Tibial artery (tissue), 4 donors: Measurements from ENCODE around the gene COL24A1.

Experiments
- DNase-seq, 2 donors: peaks; one replicate each; pipeline ENCODE4 v3.0.0-alpha.2; 2019
- H3K27ac ChIP-seq, 2 donors: fragments of 200-600 bp; sonication (generic) in 1 of 2; 1 replicate in 1 of 2; 2 replicates in 1 of 2; pipeline ENCODE4 v1.5.1; 2018 to 2019; ENCODE audit warnings: mild to moderate bottlenecking in 1 of 2
- H3K27me3 ChIP-seq, 2 donors: fragments of 200-600 bp; sonication (generic) in 1 of 2; one replicate each; pipeline versions ENCODE4 v1.5.1 to v1.6.0; 2016 to 2019
- H3K36me3 ChIP-seq, 3 donors: fragments of 200-600 bp; sonication (generic) in 2 of 3; one replicate each; pipeline ENCODE4 v1.5.1; 2016 to 2019; ENCODE audit warnings: mild to moderate bottlenecking in 2 of 3
- H3K4me1 ChIP-seq, 4 donors: fragments of 200-600 bp; sonication (generic) in 2 of 4; 1 replicate in 3 of 4; 2 replicates in 1 of 4; pipeline ENCODE4 v1.5.1; 2016 to 2019
- H3K4me3 ChIP-seq, 2 donors: fragments of 200-600 bp; sonication (generic) in 1 of 2; 1 replicate in 1 of 2; 2 replicates in 1 of 2; pipeline ENCODE4 v1.5.1; 2018 to 2019; ENCODE audit warnings: mild to moderate bottlenecking in 2 of 2
- H3K9me3 ChIP-seq, 3 donors: fragments of 200-600 bp; sonication (generic) in 1 of 3; one replicate each; pipeline ENCODE4 v1.5.1; 2016 to 2019
- intact Hi-C: fragments of 100-400 bp; cut with DNase I; formaldehyde crosslinking; loops from one replicate; pipeline ENCODE4 v1.15.0; 2023; ENCODE audit warnings: low total_unique reads
- TF ChIP-seq, protein P1 (sequence below), 2 experiments: fragments of 200-600 bp in 1 of 2; fragments of 450-650 bp in 1 of 2; IDR thresholded peaks; one replicate each; pipeline ENCODE4 v1.5.1; 2017 to 2019; ENCODE audit warnings: antibody characterized with exemption in 2 of 2, mild to moderate bottlenecking in 1 of 2, moderate library complexity in 1 of 2

Gene COL24A1

DNA sequence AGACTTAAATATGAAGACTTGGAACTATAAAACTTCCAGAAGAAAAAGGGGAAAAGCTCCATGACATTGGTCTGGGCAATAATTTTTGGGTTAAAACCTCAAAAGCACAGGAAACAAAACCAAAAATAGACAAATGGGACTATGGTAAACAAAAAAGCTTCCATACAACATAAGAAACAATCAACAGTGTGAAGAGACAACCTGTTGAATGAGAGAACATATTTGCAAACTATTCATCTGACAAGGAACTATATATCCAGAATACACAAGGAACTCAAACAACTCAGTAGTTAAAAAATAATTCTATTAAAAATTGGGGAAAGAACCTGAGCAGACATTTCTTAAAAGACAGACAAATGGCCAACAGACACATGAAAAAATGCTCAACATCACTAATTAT is 255.7 kb downstream of the COL24A1 start:
- TF ChIP-seq, protein P1, sequence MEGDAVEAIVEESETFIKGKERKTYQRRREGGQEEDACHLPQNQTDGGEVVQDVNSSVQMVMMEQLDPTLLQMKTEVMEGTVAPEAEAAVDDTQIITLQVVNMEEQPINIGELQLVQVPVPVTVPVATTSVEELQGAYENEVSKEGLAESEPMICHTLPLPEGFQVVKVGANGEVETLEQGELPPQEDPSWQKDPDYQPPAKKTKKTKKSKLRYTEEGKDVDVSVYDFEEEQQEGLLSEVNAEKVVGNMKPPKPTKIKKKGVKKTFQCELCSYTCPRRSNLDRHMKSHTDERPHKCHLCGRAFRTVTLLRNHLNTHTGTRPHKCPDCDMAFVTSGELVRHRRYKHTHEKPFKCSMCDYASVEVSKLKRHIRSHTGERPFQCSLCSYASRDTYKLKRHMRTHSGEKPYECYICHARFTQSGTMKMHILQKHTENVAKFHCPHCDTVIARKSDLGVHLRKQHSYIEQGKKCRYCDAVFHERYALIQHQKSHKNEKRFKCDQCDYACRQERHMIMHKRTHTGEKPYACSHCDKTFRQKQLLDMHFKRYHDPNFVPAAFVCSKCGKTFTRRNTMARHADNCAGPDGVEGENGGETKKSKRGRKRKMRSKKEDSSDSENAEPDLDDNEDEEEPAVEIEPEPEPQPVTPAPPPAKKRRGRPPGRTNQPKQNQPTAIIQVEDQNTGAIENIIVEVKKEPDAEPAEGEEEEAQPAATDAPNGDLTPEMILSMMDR (IDR thresholded peaks at IDR 0.05) = no peak
- no peak for DNase-seq
- no peaks in the 10 kb centered on the region for H3K27me3 ChIP-seq
- H3K36me3 ChIP-seq = no peaks in the 10 kb centered on the region
- intact Hi-C loops = no loop called here
- peaks cover 0 to 12% (median 8%) of the 10 kb centered on the region in 3 donors for H3K9me3 ChIP-seq
- no peaks in the 10 kb centered on the region for H3K4me1 ChIP-seq
- H3K27ac ChIP-seq = no peak overlapping the region
- no peak overlapping the region for H3K4me3 ChIP-seq

DNA sequence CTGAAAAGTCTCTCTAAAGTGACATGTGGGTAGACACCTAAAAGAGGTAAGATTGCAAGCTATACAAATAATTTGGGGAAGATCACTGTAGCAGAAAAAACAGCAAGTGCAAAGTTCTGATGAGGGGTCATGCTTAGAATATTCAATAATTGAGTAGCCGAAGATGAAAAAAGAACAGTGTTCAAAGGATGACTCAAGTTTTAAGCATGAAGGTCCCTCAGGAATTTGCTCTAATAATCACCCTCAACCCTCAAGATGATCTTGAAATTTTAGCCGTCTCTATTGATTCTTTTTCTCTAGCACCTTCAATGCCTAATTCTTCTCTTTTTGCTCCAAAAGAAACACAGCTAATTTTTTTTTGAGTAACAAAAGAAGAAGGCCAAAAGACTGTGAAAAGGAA is 257.7 kb downstream of the COL24A1 start:
- H3K36me3 ChIP-seq = no peaks in the 10 kb centered on the region
- H3K27me3 ChIP-seq = no peaks in the 10 kb centered on the region
- H3K4me3 ChIP-seq = no peak overlapping the region
- no peak for DNase-seq
- no peak overlapping the region for H3K27ac ChIP-seq
- no peaks in the 10 kb centered on the region for H3K4me1 ChIP-seq
- intact Hi-C loops = no loop called here
- TF ChIP-seq, protein P1 (IDR thresholded peaks at IDR 0.05) = no peak
- peaks cover 0 to 12% (median 8%) of the 10 kb centered on the region in 3 donors for H3K9me3 ChIP-seq

DNA sequence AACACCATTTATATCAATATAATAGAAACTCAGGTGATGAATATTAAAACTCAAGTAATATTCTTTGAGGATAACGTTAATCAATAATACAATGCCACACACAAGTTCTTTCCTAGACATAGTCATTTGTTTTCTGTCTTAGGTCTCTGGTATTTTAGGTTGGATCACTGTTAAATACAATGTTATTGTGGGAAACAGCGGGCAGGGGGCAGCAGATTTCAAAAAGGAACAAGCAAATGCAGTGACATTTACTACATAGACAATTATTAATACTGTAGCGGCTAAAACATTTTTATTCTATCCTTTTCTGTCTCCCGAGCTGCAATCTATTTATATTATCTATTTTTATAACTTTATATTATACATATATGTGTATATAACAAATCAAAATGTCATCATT is 261.9 kb downstream of the COL24A1 start:
- Histone ChIP-seq H3K4me3 (no peak overlapping the region), H3K27me3 (no peaks in the 10 kb centered on the region), H3K4me1 (no peaks in the 10 kb centered on the region), H3K36me3 (no peaks in the 10 kb centered on the region), H3K27ac (no peak overlapping the region), H3K9me3 (no peaks in the 10 kb centered on the region)
- peak in 1 of 2 donors; percentile 49 for DNase-seq
- TF ChIP-seq, protein P1 (IDR thresholded peaks at IDR 0.05) = peak; percentile 23
- intact Hi-C loops = no loop called here

DNA sequence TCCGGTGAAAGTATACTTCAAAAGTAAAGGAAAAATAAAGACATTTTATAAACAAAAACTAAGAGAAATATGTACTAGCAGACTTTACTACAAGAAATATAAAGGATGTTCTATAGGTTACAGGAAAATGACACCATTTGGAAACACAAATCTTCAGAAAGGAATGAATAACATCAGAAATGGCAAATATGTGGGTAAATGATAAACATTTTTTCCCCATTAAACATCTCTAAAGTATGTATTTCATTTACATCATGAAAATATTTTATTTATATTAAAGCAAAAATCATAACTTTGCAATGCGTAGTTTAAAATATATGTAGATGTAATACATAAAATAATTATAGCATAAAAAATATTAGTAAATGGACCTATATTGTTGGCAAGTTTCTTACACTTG is 264.2 kb downstream of the COL24A1 start:
- no peak overlapping the region for H3K27ac ChIP-seq
- H3K4me3 ChIP-seq = no peak overlapping the region
- no peak for DNase-seq
- no peaks in the 10 kb centered on the region for H3K9me3 ChIP-seq
- no peaks in the 10 kb centered on the region for H3K4me1 ChIP-seq
- no peaks in the 10 kb centered on the region for H3K36me3 ChIP-seq
- TF ChIP-seq, protein P1 (IDR thresholded peaks at IDR 0.05) = no peak
- H3K27me3 ChIP-seq = no peaks in the 10 kb centered on the region
- intact Hi-C loops = no loop called here

DNA sequence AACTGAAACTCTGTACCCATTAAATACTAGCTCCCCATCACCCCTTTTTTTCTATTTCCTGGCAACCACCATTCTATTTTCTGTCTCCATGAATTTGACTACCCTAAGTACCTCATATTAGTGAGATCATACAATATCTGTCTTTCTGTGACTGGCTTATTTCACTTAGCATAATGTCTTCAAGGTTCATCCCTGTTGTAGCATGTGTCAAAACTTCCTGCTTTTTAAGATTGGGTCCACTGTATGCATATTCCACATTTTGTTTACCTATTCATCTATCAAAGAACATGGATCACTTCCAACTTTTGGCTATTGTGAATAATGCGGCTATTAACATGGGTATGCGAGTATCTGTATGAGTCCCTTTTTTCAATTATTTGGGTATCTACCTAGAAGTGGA is 266.7 kb downstream of the COL24A1 start:
- H3K27ac ChIP-seq = no peak overlapping the region
- H3K4me3 ChIP-seq = no peak overlapping the region
- H3K9me3 ChIP-seq = no peaks in the 10 kb centered on the region
- intact Hi-C loops = no loop called here
- no peak for DNase-seq
- H3K27me3 ChIP-seq = no peaks in the 10 kb centered on the region
- no peaks in the 10 kb centered on the region for H3K36me3 ChIP-seq
- H3K4me1 ChIP-seq = no peaks in the 10 kb centered on the region
- TF ChIP-seq, protein P1 (IDR thresholded peaks at IDR 0.05) = no peak

DNA sequence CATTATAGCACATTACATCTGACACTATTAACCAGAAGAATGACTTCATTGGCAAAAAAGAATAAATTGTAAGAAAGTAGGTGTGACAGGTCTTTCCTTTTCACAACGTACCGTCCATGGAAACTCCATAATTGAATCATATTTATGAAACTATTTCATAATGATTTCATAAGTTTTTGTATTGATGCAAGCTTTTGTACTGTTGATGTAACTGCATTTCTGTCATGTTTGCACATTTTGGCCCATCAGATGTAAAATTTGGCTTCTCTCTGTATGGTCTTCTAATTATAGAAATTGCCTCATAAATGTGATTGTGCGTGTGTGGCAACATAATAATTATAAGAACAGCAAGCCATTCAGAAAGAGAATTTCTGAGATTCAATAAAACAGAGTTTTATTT is 267.7 kb downstream of the COL24A1 start:
- no peak overlapping the region for H3K4me3 ChIP-seq
- no peak overlapping the region for H3K27ac ChIP-seq
- no peaks in the 10 kb centered on the region for H3K9me3 ChIP-seq
- no peaks in the 10 kb centered on the region for H3K4me1 ChIP-seq
- no peaks in the 10 kb centered on the region for H3K36me3 ChIP-seq
- no peaks in the 10 kb centered on the region for H3K27me3 ChIP-seq
- TF ChIP-seq, protein P1 (IDR thresholded peaks at IDR 0.05) = no peak
- DNase-seq = no peak
- intact Hi-C loops = no loop called here
